Testis (tissue), 3 donors: Measurements from ENCODE around the gene BBS1. TPM values are rescaled to one million over a fixed set of nuclear protein-coding genes. Genes with fewer than 3 reads are reported as not detected.

Source experiments
- DNase-seq: peaks from one replicate; pipeline ENCODE4 v3.0.0-alpha.2; 2019
- H3K27ac ChIP-seq, 2 donors: fragments of 200-600 bp; sonication (generic); one replicate each; pipeline ENCODE4 v1.5.1; 2019
- H3K27me3 ChIP-seq: fragments of 200-600 bp; sonication (generic); one replicate; pipeline ENCODE4 v1.5.1; 2019
- H3K36me3 ChIP-seq: fragments of 200-600 bp; sonication (generic); one replicate; pipeline ENCODE4 v1.5.1; 2017; ENCODE audit warnings: low read depth; ENCODE audit errors: missing control alignments
- H3K4me1 ChIP-seq: fragments of 200-600 bp; sonication (generic); one replicate; pipeline ENCODE4 v1.5.1; 2019
- H3K4me3 ChIP-seq, 2 donors: fragments of 200-600 bp; sonication (generic); one replicate each; pipeline ENCODE4 v1.5.1; 2017 to 2019
- H3K9me3 ChIP-seq: fragments of 200-600 bp; sonication (generic); one replicate; pipeline ENCODE4 v1.5.1; 2017
- POLR2A ChIP-seq: fragments of 450-650 bp; IDR thresholded peaks from one replicate; pipeline ENCODE4 v1.6.1; 2017; ENCODE audit warnings: antibody characterized with exemption, mild to moderate bottlenecking, moderate library complexity
- whole genome bisulfite sequencing, 2 donors: methylation state at CpG; one replicate each; pipeline ENCODE4 v1.1.5; 2018; 5-methylcytosine and 5-hydroxymethylcytosine counted together
- intact Hi-C: fragments of 100-400 bp; cut with DNase I; formaldehyde crosslinking; loops from one replicate; pipeline ENCODE4 v1.15.1; 2023; ENCODE audit warnings: low total_unique reads
- polyA plus RNA-seq: library from polyadenylated mRNA; stranded (reverse); fragments of 350-450 nt; fragmentation: Illumina TruSeq; extraction: RNeasy Lipid Tissue Mini Kit (QIAGEN cat#74804); gene quantifications from one replicate; pipeline ENCODE4 v1.2.3, GENCODE V29; 2014; ENCODE audit warnings: low read depth, low replicate concordance; ENCODE audit not compliant: insufficient read depth
- total RNA-seq, 2 donors: library from RNA; depleted of rRNA; stranded (reverse); fragments of >200 nt; gene quantifications; one replicate each; pipeline ENCODE4 v1.2.3, GENCODE V29; 2016
- TF ChIP-seq, protein P1 (sequence below), 3 experiments: fragments of 450-650 bp in 2 of 3; fragments of 200-600 bp in 1 of 3; sonication (generic) in 1 of 3; IDR thresholded peaks; one replicate each; pipeline ENCODE4 v1.5.1; 2016 to 2019; ENCODE audit warnings: antibody characterized with exemption in 3 of 3, mild to moderate bottlenecking in 2 of 3, moderate library complexity in 1 of 3

BBS1 gene
- total and polyA plus RNA-seq, 3 donors from 2014 or later: 42.9 to 89.3 (median 86.1) TPM

DNA sequence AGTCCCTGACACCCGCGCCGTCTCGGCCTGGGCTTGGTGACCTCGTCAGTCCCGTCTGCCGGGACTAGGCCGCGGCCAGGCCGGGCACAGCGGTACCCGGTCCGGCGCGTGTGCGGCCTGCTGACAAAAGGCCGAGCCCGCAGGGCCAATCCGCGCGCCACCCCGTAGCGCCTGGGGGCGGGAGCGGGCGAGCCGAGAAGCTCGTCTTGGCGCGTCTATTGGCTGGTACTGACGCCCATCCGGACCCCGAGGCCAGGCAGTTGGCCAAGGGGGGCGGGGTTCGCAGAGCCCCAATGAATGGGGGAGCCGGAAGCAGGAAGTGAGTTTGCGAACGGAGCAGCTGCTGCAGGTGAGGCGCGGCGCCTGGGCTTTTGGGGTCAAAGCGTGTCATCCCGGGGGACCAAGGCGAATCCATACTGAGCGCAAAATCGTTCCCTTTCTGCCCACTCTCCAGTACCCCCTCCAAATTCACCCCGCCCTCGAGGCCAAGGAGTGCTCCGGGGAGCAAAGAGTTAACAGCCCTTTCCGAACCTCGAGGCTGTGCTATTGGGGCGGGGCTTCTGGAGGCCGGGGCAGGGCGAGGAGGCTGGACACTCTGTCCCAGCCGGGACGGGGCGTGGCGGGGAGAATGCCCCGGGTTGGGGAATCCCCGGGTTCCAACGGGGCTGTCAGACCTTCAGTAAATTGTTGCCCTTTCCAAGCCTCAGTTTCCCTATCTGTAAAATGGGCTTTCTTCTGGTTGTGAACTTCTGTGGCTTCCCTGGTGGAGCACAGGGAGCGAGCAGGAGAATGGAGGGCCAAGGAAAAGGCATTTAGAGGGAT lies 30.1 kb upstream of the BBS1 start, which contains the start of gene DPP3:
DPP3 (plus strand) TSS at position 318 of the 822 bp plus-strand sequence. CDS start 1,767 bp downstream, outside the sequence.
- peak; percentile 98 for DNase-seq
- Histone ChIP-seq H3K4me3 (peak within 1 kb of the TSS; percentile 66 to 75), H3K4me1 (peaks cover 5% of the 10 kb centered on the region), H3K27ac (peak within 1 kb of the TSS; percentile 74 to 75), H3K36me3 (no peaks in the 10 kb centered on the region), H3K27me3 (no peaks in the 10 kb centered on the region), H3K9me3 (no peaks in the 10 kb centered on the region)
- intact Hi-C loops: loop anchor here (10.0 kb wide), 1 partner anchor 194 kb away; the partner anchor contains the start of gene RBM4B
- TF ChIP-seq, protein P1, sequence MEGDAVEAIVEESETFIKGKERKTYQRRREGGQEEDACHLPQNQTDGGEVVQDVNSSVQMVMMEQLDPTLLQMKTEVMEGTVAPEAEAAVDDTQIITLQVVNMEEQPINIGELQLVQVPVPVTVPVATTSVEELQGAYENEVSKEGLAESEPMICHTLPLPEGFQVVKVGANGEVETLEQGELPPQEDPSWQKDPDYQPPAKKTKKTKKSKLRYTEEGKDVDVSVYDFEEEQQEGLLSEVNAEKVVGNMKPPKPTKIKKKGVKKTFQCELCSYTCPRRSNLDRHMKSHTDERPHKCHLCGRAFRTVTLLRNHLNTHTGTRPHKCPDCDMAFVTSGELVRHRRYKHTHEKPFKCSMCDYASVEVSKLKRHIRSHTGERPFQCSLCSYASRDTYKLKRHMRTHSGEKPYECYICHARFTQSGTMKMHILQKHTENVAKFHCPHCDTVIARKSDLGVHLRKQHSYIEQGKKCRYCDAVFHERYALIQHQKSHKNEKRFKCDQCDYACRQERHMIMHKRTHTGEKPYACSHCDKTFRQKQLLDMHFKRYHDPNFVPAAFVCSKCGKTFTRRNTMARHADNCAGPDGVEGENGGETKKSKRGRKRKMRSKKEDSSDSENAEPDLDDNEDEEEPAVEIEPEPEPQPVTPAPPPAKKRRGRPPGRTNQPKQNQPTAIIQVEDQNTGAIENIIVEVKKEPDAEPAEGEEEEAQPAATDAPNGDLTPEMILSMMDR (IDR thresholded peaks at IDR 0.05): peak in 2 of 3 experiments; percentile 4 to 24
- peak; percentile 53 for TF ChIP-seq POLR2A
- 1% methylated on average over 6 to 60 of the region's 62 CpGs for WGBS, 2 donors

DNA sequence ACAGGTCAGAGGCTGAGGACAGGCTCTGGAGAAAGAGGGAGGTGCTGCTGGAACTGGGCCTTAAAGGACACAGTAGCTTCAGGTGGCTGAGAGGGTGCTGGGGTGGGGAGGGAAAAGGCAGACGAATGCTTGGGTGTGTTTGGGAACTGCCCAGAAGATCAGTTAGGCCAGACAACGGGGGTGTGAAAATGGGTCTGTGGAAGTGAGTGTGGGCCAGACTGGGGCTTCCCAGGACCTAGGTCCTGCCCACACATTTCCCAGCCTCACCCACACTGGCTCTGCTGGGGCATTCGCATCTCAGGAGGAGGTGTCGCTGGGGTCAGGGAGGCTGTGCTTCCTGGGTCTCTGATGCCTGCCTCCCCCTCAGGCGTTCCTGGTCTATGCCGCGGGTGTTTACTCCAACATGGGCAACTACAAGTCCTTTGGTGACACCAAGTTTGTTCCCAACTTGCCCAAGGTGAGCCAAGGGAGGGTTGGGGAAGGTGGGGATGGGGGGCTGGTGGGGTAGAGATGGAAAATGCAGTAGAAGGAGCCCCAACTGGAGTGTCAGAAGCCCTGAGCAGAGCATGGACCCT lies 25.5 kb upstream of the BBS1 start:
- intact Hi-C loops: loop anchor here (10.0 kb wide), 1 partner anchor 190 kb away; the partner anchor contains the start of gene RBM4B
- H3K36me3 ChIP-seq: no peaks in the 10 kb centered on the region
- no peak overlapping the region for H3K27ac ChIP-seq
- no peaks in the 10 kb centered on the region for H3K27me3 ChIP-seq
- no peak overlapping the region for H3K4me3 ChIP-seq
- DNase-seq: no peak
- H3K9me3 ChIP-seq: no peaks in the 10 kb centered on the region
- H3K4me1 ChIP-seq: no peaks in the 10 kb centered on the region
- TF ChIP-seq, protein P1 (IDR thresholded peaks at IDR 0.05): no peak
- no peak for TF ChIP-seq POLR2A
- 77% methylated on average over 5 to 7 of the region's 7 CpGs for WGBS, 2 donors

DNA sequence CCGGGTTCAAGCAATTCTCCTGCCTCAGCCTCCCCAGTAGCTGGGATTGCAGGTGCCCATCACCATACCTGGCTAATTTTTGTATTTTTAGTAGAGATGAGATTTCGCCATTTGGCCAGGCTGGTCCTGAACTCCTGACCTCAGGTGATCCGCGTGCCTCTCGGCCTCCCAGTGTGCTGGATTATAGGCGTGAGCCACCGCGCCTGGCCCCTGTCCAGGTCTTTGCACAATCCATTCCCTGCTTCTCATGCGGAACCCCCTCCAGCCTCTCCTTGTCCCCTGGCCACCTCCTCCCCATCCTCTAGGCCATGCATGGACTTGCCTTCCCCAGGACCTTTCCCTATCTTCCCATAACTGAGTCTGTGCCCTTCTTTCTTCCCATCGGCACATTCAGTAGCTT lies 21.5 kb upstream of the BBS1 start:
- 94 to 96% methylated on average over 10 of the region's 10 CpGs for whole genome bisulfite sequencing, 2 donors
- Histone ChIP-seq H3K4me3 (no peak overlapping the region), H3K4me1 (no peaks in the 10 kb centered on the region), H3K27ac (no peak overlapping the region), H3K9me3 (no peaks in the 10 kb centered on the region), H3K36me3 (no peaks in the 10 kb centered on the region), H3K27me3 (no peaks in the 10 kb centered on the region)
- TF ChIP-seq POLR2A: no peak
- TF ChIP-seq, protein P1 (IDR thresholded peaks at IDR 0.05): no peak
- no peak for DNase-seq
- intact Hi-C loops: loop anchor here (10.0 kb wide), 1 partner anchor 186 kb away; the partner anchor contains the start of gene RBM4B

DNA sequence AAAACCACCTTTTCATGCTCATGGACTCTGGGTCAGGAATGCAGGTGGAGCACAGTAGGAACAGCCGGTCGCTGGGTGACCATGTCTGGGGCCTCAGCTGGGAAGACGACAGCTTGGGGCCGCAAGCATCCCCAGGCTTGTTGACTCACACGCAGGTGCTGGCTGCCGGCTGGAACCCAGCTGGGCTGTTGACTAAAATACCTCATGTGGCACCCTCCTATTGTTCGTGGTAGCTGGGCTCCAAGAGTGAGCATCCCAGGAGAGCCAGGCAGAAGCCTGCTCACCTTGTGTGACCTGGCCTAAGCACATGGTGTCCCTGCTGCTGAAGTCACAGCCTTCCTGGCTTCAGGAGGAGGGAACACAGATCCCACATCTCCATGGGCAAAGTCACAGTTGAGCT lies 20.8 kb upstream of the BBS1 start:
- H3K9me3 ChIP-seq: no peaks in the 10 kb centered on the region
- intact Hi-C loops: loop anchor here (10.0 kb wide), 1 partner anchor 185 kb away; the partner anchor contains the start of gene RBM4B
- H3K27me3 ChIP-seq: no peaks in the 10 kb centered on the region
- TF ChIP-seq, protein P1 (IDR thresholded peaks at IDR 0.05): no peak
- no peak for TF ChIP-seq POLR2A
- no peak overlapping the region for H3K27ac ChIP-seq
- no peak overlapping the region for H3K4me3 ChIP-seq
- H3K4me1 ChIP-seq: no peaks in the 10 kb centered on the region
- H3K36me3 ChIP-seq: no peaks in the 10 kb centered on the region
- 90% methylated on average over 7 of the region's 7 CpGs; no CpG with 5 or more reads in 1 of the 2 donors for WGBS, 2 donors
- no peak for DNase-seq
